ENCODE data around the gene PLEKHG4B. TPM values are rescaled to one million over a fixed set of nuclear protein-coding genes. Genes with fewer than 3 reads are reported as not detected.

PLEKHG4B gene
- total RNA-seq, 1 donor from 2014 or later = not detected

GRCh38 chr5:203246-203930, 111.4 kb downstream of the PLEKHG4B start:
- no peak overlapping the region for H3K27ac ChIP-seq
- peak in 1 of 2 donors; percentile 57 for DNase-seq (ENCODE audit: low spot score in 2 of 2)
- TF ChIP-seq CTCF (IDR thresholded peaks at IDR 0.05) = no peak
- no peaks in the 10 kb centered on the region for H3K27me3 ChIP-seq
- intact Hi-C loops (cut with DNase I) = no loop called here
- no peak overlapping the region for H3K4me3 ChIP-seq
- H3K36me3 ChIP-seq = peaks cover 18 to 33% of the 10 kb centered on the region in 2 donors
- H3K9me3 ChIP-seq = no peaks in the 10 kb centered on the region
- H3K4me1 ChIP-seq = no peaks in the 10 kb centered on the region

- H3K4me3 ChIP-seq = no peak overlapping the region
- no peaks in the 10 kb centered on the region for H3K4me1 ChIP-seq
- H3K27ac ChIP-seq = no peak overlapping the region
- intact Hi-C loops (cut with DNase I) = no loop called here
- H3K36me3 ChIP-seq = peaks cover 18 to 31% of the 10 kb centered on the region in 2 donors
- H3K27me3 ChIP-seq = no peaks in the 10 kb centered on the region
- no peak for DNase-seq (ENCODE audit: low spot score in 2 of 2)
- no peaks in the 10 kb centered on the region for H3K9me3 ChIP-seq
- no peak for TF ChIP-seq CTCF (IDR thresholded peaks at IDR 0.05)
Observed at GRCh38 chr5:204001-204400, 112.0 kb downstream of the PLEKHG4B start.

GRCh38 chr5:204462-204861, 112.5 kb downstream of the PLEKHG4B start:
- TF ChIP-seq CTCF (IDR thresholded peaks at IDR 0.05) = no peak
- intact Hi-C loops (cut with DNase I) = no loop called here
- Histone ChIP-seq H3K4me3 (no peak overlapping the region), H3K4me1 (no peaks in the 10 kb centered on the region), H3K9me3 (no peaks in the 10 kb centered on the region), H3K27me3 (no peaks in the 10 kb centered on the region), H3K27ac (no peak overlapping the region), H3K36me3 (peaks cover 18 to 28% of the 10 kb centered on the region in 2 donors)
- DNase-seq (ENCODE audit: low spot score in 2 of 2) = no peak

GRCh38 chr5:204966-205670, 113.2 kb downstream of the PLEKHG4B start:
- H3K27me3 ChIP-seq = no peaks in the 10 kb centered on the region
- no peak overlapping the region for H3K4me3 ChIP-seq
- peak in 1 of 2 donors; percentile 25 for DNase-seq (ENCODE audit: low spot score in 2 of 2)
- TF ChIP-seq CTCF (IDR thresholded peaks at IDR 0.05) = no peak
- H3K9me3 ChIP-seq = no peaks in the 10 kb centered on the region
- intact Hi-C loops (cut with DNase I) = no loop called here
- peaks cover 18 to 28% of the 10 kb centered on the region in 2 donors for H3K36me3 ChIP-seq
- no peaks in the 10 kb centered on the region for H3K4me1 ChIP-seq
- H3K27ac ChIP-seq = no peak overlapping the region

- H3K27ac ChIP-seq = no peak overlapping the region
- peaks cover 18 to 28% of the 10 kb centered on the region in 2 donors for H3K36me3 ChIP-seq
- intact Hi-C loops (cut with DNase I) = no loop called here
- H3K9me3 ChIP-seq = no peaks in the 10 kb centered on the region
- H3K27me3 ChIP-seq = no peaks in the 10 kb centered on the region
- TF ChIP-seq CTCF (IDR thresholded peaks at IDR 0.05) = no peak
- DNase-seq (ENCODE audit: low spot score in 2 of 2) = no peak
- H3K4me3 ChIP-seq = no peak overlapping the region
- no peaks in the 10 kb centered on the region for H3K4me1 ChIP-seq
Observed at GRCh38 chr5:206406-206805, 114.4 kb downstream of the PLEKHG4B start.
